Measurements from ENCODE around the gene ATG2B.

GRCh38 chr14:96274122-96274521 lies 89.0 kb downstream of the ATG2B start:
- no peak for TF ChIP-seq CTCF (tag by site-specific recombination; IDR thresholded peaks at IDR 0.05)
- no peak for TF ChIP-seq ZNF266 (tag by site-specific recombination; IDR thresholded peaks at IDR 0.05; ENCODE audit: low read depth)
- TF ChIP-seq ZNF843 (tag by site-specific recombination; IDR thresholded peaks at IDR 0.05) = no peak
- no peak for TF ChIP-seq REST (tag by site-specific recombination; IDR thresholded peaks at IDR 0.05)
- no peak for TF ChIP-seq ZBTB11 (tag by site-specific recombination; conservative IDR thresholded peaks at IDR 0.05; ENCODE audit: low read depth)
- no peak for TF ChIP-seq ZNF501 (tag by site-specific recombination; IDR thresholded peaks at IDR 0.05)
- no peak for TF ChIP-seq SETDB1 (IDR thresholded peaks at IDR 0.05; ENCODE audit: insufficient read length, low read length)
- TF ChIP-seq SP7 (tag by site-specific recombination; IDR thresholded peaks at IDR 0.05) = no peak

Data from HEK293 (cell line).